Lower leg skin (tissue), 4 donors: ENCODE measurements around the gene SERINC2. TPM values are rescaled to one million over a fixed set of nuclear protein-coding genes. Genes with fewer than 3 reads are reported as not detected.
A peak's percentile ranks its signal among the peaks of the same experiment; 100 is the strongest.
"Not testable (repeated sequence)": the region's sequence is repeated elsewhere in the genome, so short reads cannot be mapped to it uniquely, and the experiment has no call there.

ENCODE experiments used
- DNase-seq, 2 donors: peaks; one replicate each; pipeline ENCODE4 v3.0.0-alpha.2; 2019; ENCODE audit warnings: low spot score in 2 of 2
- H3K4me3 ChIP-seq: fragments of 200-600 bp; sonication (generic); 2 replicates; pipeline ENCODE4 v1.5.1; 2017; ENCODE audit warnings: mild to moderate bottlenecking, low read depth; ENCODE audit not compliant: poor library complexity, severe bottlenecking
- POLR2A ChIP-seq, 2 donors: fragments of 450-650 bp; IDR thresholded peaks; one replicate each; pipeline ENCODE4 v1.6.1; 2016 to 2017; ENCODE audit warnings: antibody characterized with exemption in 2 of 2, mild to moderate bottlenecking in 1 of 2, moderate library complexity in 1 of 2
- WGBS, 2 donors: methylation state at CpG; one replicate each; pipeline ENCODE4 v1.1.5; 2018; 5-methylcytosine and 5-hydroxymethylcytosine counted together
- intact Hi-C: fragments of 100-400 bp; cut with DNase I; formaldehyde crosslinking; loops from one replicate; pipeline ENCODE4 v1.15.0; 2023; ENCODE audit warnings: low total_unique reads
- total RNA-seq, 4 donors: library from RNA; depleted of rRNA; stranded (reverse); fragments of >200 nt; gene quantifications; one replicate each; pipeline ENCODE4 v1.1.0, GENCODE V29; 2016
- TF ChIP-seq, protein P1 (sequence below), 3 donors: fragments of 450-650 bp; IDR thresholded peaks; one replicate each; pipeline ENCODE4 v1.5.1; 2016; ENCODE audit warnings: antibody characterized with exemption in 3 of 3, mild to moderate bottlenecking in 3 of 3, moderate library complexity in 2 of 3

SERINC2 gene
- total RNA-seq, 4 donors from 2014 or later = 51.4 to 85.4 (median 60.6) TPM

DNA sequence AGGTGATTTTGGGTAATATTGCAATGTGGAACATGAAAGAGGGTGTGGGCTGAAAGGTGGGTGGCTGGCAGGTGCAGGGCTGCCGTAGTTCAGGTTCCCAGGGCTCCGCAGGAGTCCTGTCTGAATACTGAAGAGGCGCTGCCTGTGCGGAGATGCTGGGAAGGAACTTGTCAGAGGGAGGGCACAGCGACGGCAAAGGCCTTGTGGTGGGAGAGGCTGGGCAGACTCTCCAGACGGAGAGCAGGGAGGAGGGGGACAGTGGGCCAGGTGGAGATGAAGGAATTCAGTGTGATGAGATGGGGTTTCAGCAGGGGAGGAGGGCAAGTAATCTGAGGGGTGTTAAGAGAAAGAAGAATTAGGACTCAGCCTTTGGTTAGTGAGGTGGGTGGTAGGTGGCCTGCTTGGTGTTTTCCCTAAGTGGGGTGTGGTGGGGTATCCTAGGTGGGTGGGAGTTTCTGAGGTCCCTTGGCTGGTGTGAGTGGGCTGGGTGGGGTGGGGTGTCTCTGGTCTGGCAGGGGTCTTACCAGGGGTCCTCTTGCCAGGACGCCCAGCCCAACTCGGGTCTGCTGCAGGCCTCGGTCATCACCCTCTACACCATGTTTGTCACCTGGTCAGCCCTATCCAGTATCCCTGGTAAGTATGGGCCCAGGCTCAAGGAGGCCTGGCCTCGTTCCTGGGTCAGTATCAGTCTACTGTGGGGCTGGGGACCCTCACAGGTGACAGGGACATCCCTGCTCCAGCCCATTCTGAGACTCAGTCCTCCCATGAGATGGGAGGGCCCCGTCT is 15.6 kb downstream of the SERINC2 start:
- H3K4me3 ChIP-seq = no peak overlapping the region
- DNase-seq = no peak
- 89 to 91% methylated on average over 12 of the region's 12 CpGs for WGBS, 2 donors
- no peak for TF ChIP-seq POLR2A (IDR thresholded peaks at IDR 0.05)
- TF ChIP-seq, protein P1, sequence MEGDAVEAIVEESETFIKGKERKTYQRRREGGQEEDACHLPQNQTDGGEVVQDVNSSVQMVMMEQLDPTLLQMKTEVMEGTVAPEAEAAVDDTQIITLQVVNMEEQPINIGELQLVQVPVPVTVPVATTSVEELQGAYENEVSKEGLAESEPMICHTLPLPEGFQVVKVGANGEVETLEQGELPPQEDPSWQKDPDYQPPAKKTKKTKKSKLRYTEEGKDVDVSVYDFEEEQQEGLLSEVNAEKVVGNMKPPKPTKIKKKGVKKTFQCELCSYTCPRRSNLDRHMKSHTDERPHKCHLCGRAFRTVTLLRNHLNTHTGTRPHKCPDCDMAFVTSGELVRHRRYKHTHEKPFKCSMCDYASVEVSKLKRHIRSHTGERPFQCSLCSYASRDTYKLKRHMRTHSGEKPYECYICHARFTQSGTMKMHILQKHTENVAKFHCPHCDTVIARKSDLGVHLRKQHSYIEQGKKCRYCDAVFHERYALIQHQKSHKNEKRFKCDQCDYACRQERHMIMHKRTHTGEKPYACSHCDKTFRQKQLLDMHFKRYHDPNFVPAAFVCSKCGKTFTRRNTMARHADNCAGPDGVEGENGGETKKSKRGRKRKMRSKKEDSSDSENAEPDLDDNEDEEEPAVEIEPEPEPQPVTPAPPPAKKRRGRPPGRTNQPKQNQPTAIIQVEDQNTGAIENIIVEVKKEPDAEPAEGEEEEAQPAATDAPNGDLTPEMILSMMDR (IDR thresholded peaks at IDR 0.05) = no peak
- intact Hi-C loops = no loop called here

DNA sequence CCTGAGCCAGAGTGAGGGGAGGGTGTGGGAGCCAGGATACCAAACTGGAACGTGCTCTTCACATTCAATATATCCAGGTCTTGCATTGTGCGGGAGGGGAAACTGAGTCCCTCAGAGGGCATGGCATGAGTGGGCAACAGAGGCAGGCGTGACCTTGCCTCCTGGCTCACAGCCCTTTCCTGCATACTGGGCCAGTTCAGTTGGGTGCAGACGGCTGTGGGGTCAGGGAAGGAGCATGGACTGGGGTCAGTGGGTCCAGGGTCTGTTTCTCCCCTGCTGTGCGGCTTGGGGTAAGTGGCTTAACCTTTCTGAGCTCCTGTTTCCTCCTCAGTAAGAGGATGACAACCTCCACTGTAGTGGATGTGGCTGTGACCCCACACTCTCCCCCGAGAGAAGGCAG is 16.6 kb downstream of the SERINC2 start:
- TF ChIP-seq, protein P1 (IDR thresholded peaks at IDR 0.05) = no peak
- no peak for TF ChIP-seq POLR2A (IDR thresholded peaks at IDR 0.05)
- WGBS, 2 donors = 93 to 97% methylated on average over 6 of the region's 6 CpGs
- intact Hi-C loops = no loop called here
- DNase-seq = no peak
- H3K4me3 ChIP-seq = no peak overlapping the region

GRCh38 chr1:31431351-31432257 is 18.6 kb downstream of the SERINC2 start:
- peak in 1 of 2 donors; percentile 37 for DNase-seq
- WGBS, 2 donors = 46 to 65% methylated on average over 3 of the region's 3 CpGs
- intact Hi-C loops, H3K4me3 ChIP-seq: not testable (repeated sequence)

DNA sequence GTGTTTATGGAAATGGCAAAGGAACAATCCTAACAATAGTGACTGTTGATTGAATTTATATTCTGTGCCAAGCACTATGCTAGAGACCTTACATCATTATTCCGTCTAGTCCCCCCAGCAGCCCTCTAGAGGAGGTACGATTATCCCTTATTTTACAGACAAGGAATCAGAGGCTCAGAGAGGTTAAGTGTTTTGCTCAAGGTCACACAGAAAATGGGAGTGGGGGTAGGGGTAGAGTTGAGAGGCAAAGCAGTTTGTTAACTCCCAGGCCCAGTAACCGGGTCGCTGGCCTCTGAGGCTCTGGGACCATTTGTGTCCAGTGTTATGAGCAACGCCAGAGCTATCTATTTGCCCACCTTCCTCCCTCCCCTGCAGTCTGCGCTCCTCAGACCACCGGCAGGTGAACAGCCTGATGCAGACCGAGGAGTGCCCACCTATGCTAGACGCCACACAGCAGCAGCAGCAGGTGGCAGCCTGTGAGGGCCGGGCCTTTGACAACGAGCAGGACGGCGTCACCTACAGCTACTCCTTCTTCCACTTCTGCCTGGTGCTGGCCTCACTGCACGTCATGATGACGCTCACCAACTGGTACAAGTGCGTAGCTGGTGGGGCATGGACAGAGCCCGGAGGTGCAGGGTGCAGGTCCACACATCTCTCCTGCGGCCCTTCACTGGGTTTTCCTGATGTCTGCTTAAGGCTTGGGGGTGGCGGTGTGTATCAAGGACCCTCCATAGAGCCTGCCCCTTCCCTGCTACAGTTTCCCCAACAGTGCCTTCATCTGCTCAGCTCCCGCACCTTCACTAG is 19.8 kb downstream of the SERINC2 start:
- peak in 1 of 2 donors; percentile 79 for DNase-seq

DNA sequence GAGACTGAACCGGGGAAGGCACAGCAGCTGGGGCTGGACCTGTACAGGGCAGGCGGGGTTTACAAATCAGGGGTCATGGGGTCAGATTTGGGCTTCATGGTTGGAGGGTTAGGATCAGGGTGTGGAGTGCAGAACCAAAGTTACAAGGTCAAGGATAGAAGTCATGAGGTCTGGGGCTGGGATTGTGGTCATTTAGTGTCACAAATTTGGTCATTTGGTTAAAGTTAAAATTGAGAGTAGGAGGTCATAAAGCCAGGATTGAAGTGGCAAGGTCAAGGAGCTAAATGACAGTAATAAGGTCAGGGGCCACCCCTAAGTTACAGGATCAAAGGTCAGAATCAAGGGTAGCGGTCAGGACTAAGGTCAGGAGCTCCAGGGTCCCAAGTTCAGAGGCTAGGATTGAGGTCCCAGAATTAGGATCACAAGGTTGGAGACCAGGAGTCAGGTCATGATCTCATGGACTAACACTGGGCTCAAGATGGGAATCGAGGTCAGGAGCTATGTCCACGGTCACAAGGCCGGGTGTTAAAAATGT is 20.4 kb downstream of the SERINC2 start:
- DNase-seq = peak in 1 of 2 donors; percentile 78
- no peak overlapping the region for H3K4me3 ChIP-seq
- 88 to 92% methylated on average over 6 of the region's 6 CpGs for WGBS, 2 donors
- intact Hi-C loops = no loop called here
- TF ChIP-seq, protein P1 (IDR thresholded peaks at IDR 0.05) = no peak

More for the DNA sequence above, 19.8 kb downstream of the SERINC2 start:
- intact Hi-C loops = no loop called here
- WGBS, 2 donors = 89 to 93% methylated on average over 20 of the region's 20 CpGs
- TF ChIP-seq, protein P1 (IDR thresholded peaks at IDR 0.05) = no peak
- no peak for TF ChIP-seq POLR2A (IDR thresholded peaks at IDR 0.05)
- H3K4me3 ChIP-seq = no peak overlapping the region
